ENCODE data around the gene DDX3Y.

DDX3Y gene

DNA sequence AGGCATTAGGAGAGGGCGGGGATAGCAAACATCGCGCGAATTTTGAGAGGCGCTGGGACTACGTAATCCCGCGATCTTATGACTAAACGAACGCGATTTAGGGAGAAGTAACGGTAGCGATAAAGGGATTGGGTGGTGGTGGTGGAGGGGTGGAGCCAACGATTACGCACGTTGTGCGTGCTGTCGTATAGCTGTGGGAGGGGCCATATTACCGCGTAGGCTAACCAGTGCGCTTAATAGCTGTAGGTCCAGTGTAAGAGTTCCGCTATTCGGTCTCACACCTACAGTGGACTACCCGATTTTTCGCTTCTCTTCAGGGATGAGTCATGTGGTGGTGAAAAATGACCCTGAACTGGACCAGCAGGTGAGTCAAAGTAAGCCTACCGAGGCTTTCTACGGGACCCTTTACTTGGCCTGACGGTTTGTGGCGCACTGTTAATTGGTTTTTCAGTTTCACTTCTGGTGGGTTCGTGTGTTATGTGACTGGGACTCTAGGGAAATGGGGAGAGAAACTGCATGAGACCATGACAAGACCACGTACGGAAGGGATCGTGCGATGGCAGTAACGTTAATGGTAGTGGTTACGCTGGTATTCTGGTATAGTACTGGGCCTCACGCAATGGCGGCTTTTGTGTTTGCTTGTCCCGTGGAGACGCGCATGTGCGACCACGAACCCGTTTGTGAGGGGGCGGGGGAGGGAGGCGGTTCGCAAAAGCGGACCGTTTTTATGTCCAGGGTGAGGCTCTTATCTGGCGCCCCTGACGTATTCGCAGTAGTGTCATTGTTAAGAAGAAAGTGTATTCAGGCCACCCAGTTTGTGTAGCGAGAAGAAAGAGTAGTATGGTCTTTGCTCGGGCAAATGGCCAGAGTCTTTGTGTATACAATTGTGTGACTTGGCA, at the start of gene DDX3Y:
DDX3Y (plus strand) TSS at position 251 of the 899 bp plus-strand sequence; CDS start at position 320, 69 bp downstream.
- no peak for DNase-seq (ENCODE audit: low read depth)

DNA sequence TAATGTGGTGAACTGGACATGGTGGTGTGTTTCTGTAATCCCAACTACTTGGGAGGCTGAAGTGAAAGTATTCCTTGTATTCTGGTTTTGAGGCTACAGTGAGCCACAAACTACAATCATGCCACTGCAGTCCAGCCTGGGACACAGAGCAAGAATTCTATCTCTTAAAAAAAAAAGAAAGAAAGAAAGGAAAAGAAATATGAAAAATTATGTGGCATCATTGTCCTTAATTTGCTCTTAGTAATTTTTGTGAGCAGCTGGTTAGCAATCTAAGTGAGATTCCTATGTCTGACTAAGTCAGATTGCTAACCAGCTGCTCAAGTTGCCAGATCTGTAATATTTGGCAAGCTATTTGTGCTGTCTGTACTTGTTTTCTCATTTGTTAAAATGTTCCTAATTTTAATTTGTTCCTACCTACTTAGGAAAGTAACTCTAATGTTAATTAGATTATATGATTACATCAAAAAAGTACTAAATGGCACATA, 48.8 kb upstream of the DDX3Y start:
- no peak for DNase-seq (ENCODE audit: low read depth)

DNA sequence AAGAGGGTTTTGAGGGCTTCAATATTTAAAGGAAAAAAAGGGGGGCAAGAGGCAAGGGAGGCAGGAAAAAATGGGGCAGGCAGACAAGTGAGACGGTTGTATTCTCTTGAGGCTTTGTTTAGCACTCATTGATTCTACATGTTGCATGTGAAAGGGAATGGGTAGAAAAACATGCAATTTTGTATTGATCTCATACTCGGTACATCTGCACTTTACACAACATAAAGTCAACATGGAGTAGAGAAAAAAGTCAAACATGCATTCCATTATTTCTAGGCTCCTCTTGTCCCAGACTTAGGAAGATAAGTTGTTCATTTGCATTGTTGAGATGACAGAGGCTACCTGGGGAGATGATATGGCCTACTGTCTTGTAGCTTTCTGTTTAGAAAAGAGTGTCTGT, 36.7 kb upstream of the DDX3Y start:
- DNase-seq (ENCODE audit: low read depth) = no peak

DNA sequence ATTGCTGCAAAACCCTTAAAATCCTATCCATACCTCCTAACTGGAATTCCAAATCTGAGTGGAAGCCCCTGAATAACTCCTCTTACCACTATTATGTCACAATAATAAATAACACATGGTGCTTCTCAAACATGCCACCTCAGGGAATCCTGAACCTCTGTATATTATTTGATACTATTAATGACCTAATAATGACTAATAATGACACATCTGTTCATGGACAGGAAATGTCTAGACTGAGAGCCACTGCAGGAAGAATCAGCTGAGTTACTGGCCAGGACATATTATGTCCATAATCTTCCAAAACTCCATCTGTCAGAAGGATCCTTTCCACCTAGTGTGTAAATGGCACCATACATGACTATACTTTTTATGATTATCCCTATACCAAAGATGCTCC, 7.7 kb upstream of the DDX3Y start:
- no peak for DNase-seq (ENCODE audit: low read depth)

DNA sequence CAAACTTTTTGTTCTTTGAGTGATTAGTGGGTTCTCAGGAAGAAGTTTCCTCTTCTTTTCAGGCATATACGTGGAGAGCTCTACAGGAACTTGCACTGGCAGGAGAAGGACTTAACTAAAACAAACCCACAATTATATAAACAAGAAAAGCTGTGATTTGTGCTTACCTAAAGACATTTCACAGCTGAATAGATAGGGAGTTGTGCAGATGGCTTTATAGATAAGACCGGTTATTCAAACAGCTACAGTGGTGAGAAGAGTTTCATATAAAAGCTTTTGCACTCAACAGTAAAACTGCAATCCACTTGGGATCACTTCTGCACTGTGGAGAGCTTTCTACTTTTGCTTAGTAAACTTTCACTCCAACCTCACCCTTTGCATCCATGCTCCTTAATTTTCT, 6.1 kb upstream of the DDX3Y start:
- no peak for DNase-seq (ENCODE audit: low read depth)

DNA sequence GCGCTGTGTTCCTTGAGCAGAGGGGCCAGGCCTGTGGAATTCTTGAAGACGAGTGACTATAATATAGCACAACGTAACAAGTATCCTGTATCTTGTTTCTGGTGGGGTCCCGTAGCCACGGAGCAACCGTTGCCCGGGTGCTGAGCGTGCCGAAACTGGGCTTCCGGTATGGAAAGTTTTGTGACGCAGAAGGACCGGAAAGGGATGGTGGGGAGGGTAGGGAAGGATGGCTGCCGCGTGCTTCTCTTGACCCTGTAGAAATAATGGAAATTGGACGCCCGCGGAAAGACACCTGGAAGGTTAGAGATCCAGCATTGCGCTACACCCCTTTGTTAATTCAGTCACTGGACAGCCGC, 827 bp downstream of the DDX3Y start:
- no peak for DNase-seq (ENCODE audit: low read depth)

DNA sequence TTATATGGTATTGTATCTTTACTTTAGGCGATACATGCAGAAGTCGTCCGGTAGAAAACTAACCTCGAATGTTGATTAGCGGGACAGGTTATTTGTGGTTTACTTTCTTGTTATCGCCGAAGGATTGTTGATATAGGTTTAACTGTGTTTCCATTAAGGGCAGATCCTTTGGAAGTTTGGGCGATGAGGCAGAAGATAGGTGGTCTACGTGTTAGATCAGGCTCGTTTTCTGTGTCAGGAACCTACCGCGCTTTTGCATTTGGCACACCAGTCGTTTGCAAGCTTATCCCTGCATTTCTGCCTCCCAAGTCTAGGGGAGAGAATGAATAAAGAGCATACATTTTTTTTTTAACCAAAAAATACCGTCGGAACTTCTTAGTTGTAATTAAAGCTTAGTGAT, 1.2 kb downstream of the DDX3Y start:
- DNase-seq (ENCODE audit: low read depth) = no peak

DNA sequence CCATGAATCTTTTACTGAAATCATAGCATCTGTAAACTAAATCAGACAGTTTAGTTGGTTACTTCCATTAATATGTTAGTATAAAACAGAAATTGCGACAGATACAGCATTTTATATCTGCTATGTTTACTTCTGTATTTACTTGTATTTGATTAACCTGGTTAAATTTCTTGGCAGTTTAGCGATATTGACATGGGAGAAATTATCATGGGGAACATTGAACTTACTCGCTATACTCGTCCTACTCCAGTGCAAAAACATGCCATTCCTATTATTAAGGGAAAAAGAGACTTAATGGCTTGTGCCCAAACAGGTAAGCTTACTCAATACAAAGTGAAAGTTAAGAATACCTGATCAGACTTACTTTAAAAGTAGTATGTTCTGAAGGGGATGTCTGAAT, 8.9 kb downstream of the DDX3Y start:
- no peak for DNase-seq (ENCODE audit: low read depth)

DNA sequence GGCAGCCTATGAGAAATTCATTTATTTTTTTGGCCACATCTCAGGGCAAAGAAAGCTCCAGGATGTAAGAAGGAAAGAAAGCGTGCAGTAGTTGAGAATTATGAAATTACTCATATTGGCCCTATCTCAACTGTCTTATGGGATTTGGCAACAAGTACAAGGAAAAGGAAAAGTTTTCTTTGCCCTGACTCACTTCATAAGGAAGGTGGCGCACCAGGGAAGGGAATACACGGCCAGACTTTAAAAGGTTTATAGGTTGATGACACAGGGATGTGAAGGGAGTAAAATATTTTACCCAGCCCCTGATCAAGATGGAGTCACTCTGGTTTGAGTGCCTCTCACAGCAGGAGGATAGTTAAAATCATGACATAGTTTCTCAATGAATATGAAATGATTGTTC, 23.4 kb downstream of the DDX3Y start:
- no peak for DNase-seq (ENCODE audit: low read depth)

DNA sequence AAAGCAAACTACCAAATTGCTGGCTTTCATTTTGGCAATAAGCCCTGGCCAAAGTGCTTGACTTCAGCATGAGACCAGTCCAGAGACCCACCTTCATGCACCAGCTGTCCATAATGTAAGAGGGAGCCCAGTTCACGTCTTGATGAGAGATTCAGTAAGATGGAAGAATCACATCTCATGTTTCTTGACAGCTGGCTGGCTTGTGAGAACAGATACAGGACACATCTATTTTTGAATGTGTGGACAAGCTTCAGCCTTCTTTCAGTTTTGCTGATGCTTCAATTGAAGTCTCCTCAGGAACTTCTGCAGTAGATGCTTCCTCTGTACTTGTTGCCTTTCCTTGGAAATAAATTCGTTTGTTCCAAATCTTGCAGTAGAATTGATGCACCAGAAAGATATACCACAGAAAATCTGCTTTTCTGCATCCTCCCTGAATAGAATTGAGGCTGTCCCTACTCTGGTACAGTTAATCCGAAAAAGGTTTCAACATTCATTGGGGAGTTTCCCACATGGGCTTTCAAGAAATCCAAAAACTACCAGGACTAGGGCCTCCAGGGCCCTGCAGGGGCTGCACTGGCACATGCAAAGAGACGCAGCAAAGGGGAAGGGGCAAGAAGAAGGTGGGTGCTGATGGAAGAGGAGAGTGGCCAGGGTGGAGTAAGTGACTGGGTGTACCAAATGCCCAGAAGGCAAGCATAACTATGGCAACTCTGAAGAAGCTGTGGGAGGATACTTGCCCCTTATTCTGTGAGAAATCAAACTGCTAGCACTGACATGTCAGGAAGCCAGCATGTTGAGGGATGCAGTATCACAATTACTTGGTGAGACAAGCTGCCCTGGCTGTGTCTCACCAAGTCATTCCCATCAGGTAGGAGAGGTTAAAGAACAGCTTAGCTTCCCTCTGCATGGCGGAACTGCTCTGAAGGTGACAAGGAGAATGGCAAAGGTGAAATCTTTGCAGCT, 37.3 kb downstream of the DDX3Y start:
- no peak for DNase-seq (ENCODE audit: low read depth)

All from activated T-helper 1 cell treated with Interleukin-2 at 50 U/mL for 16 hours (primary cell).